Hematopoietic multipotent progenitor cell (in vitro differentiated cells): ENCODE measurements around the gene RABEPK. TPM values are rescaled to one million over a fixed set of nuclear protein-coding genes. Genes with fewer than 3 reads are reported as not detected.

Experiments
- small RNA-seq: library from RNA; depleted of rRNA; stranded (forward); fragments of <200 nt; gene quantifications from one replicate; pipeline ENCODE3, GENCODE V24; 2012
- total RNA-seq: library from RNA; depleted of rRNA; stranded (reverse); fragments of >200 nt; gene quantifications from one replicate; pipeline ENCODE4 v1.2.3, GENCODE V29; 2012

Gene RABEPK
- total RNA-seq, 1 donor: 26.4 TPM

Small RNAs within 50 kb of the gene (small RNA-seq; reads per million reads assigned to genes)
- gene AL354710.1: not detected

Other genes with a start within 250 kb of the RABEPK start
- gene SCAI, start 57.0 kb upstream of the RABEPK start, total RNA-seq: 25.6 TPM
- 16.4 TPM for gene PPP6C, start 10.7 kb upstream of the RABEPK start, total RNA-seq
- 153 TPM for gene HSPA5, start 40.8 kb downstream of the RABEPK start, total RNA-seq
- gene GAPVD1, start 61.3 kb downstream of the RABEPK start, total RNA-seq: 31.8 TPM